ENCODE data around the gene HOXB3.

HOXB3 gene

GRCh38 chr17:48593840-48594537 is 3.9 kb upstream of the HOXB3 start (continued):
- TF ChIP-seq PRDM2 (tag by site-specific recombination; IDR thresholded peaks at IDR 0.05; ENCODE audit: borderline replicate concordance): no peak
- TF ChIP-seq ZNF239 (tag by site-specific recombination; IDR thresholded peaks at IDR 0.05): no peak
- TF ChIP-seq ZNF16 (tag by site-specific recombination; IDR thresholded peaks at IDR 0.05; ENCODE audit: low read depth): no peak
- TF ChIP-seq TSHZ1 (tag by site-specific recombination; IDR thresholded peaks at IDR 0.05; ENCODE audit: borderline replicate concordance): no peak; the same call in 1 of the 2 replicates
- TF ChIP-seq ZNF830 (tag by site-specific recombination; IDR thresholded peaks at IDR 0.05; ENCODE audit: low read depth): no peak
- TF ChIP-seq ZNF223 (tag by site-specific recombination; IDR thresholded peaks at IDR 0.05): no peak
- TF ChIP-seq ZNF76 (tag by site-specific recombination; IDR thresholded peaks at IDR 0.05; ENCODE audit: borderline replicate concordance, low read depth): peak; percentile 66; the same call in 1 of the 2 replicates
- TF ChIP-seq ZNF514 (tag by site-specific recombination; IDR thresholded peaks at IDR 0.05): no peak
- peak; percentile 94 for TF ChIP-seq ZIC2 (tag by site-specific recombination; IDR thresholded peaks at IDR 0.05)
- no peak for TF ChIP-seq ZNF664 (tag by site-specific recombination; IDR thresholded peaks at IDR 0.05)

GRCh38 chr17:48593126-48593829 is 3.2 kb upstream of the HOXB3 start, which contains the start of gene HOXB5:
TSS of gene HOXB5 (minus strand) at chr17:48593779. CDS start at chr17:48593682, 97 bp downstream.
- Histone ChIP-seq H3K4me3 (ENCODE audit: low read depth, low read length) (peak within 1 kb of the TSS; percentile 21), H3K4me1 (ENCODE audit: control insufficient read depth, insufficient read depth, low read length) (peaks cover 28% of the 10 kb centered on the region), H3K36me3 (ENCODE audit: control insufficient read depth in 2 of 2, insufficient read depth in 1 of 2, low read length in 2 of 2) (peaks cover 5 to 46% of the 10 kb centered on the region in 2 experiments; a peak in 2 of 3 replicates), H3K9me3 (ENCODE audit: control insufficient read depth, insufficient read depth, low read depth, low read length) (no peaks in the 10 kb centered on the region), H3K27ac (ENCODE audit: extremely low read depth, low read depth, low read length) (peak within 1 kb of the TSS; percentile 78)
- ChIA-PET POLR2A (interaction anchor here (1.2 to 1.6 kb wide), 3 partner anchors 17 to 46 kb away, joined by 3 to 4 read pairs (median 3); no protein-coding TSS in a partner anchor), CTCF (interaction anchor here (0.6 to 6.0 kb wide), 34 partner anchors 10 to 395 kb away, joined by 3 to 52 read pairs (median 6); no protein-coding TSS in a partner anchor)
- TF ChIP-seq ZNF155 (tag by site-specific recombination; IDR thresholded peaks at IDR 0.05) (no peak), HOXC10 (CRISPR knock-in tag; IDR thresholded peaks at IDR 0.05) (no peak), ZEB2 (tag by site-specific recombination; IDR thresholded peaks at IDR 0.05) (no peak), ZNF138 (tag by site-specific recombination; IDR thresholded peaks at IDR 0.05; ENCODE audit: borderline replicate concordance) (no peak), ZNF704 (tag by site-specific recombination; IDR thresholded peaks at IDR 0.05) (no peak), ZNF558 (tag by site-specific recombination; IDR thresholded peaks at IDR 0.05) (no peak), ZNF404 (tag by site-specific recombination; IDR thresholded peaks at IDR 0.05) (no peak), ZNF146 (tag by site-specific recombination; IDR thresholded peaks at IDR 0.05) (no peak), ZNF514 (tag by site-specific recombination; IDR thresholded peaks at IDR 0.05) (no peak), OVOL3 (tag by site-specific recombination; IDR thresholded peaks at IDR 0.05) (no peak), ZNF488 (tag by site-specific recombination; IDR thresholded peaks at IDR 0.05) (no peak), ZNF610 (tag by site-specific recombination; IDR thresholded peaks at IDR 0.05; ENCODE audit: borderline replicate concordance) (peak; percentile 16; the same call in 1 of the 2 replicates), ZNF157 (tag by site-specific recombination; IDR thresholded peaks at IDR 0.05) (no peak), ZSCAN30 (tag by site-specific recombination; IDR thresholded peaks at IDR 0.05) (no peak), ZNF341 (tag by site-specific recombination; IDR thresholded peaks at IDR 0.05; ENCODE audit: low read depth) (peak; percentile 97), ZBTB20 (tag by site-specific recombination; IDR thresholded peaks at IDR 0.05) (no peak)

Measured in HEK293 (cell line).